HCT116 (cell line): ENCODE results near the gene CASP8AP2. TPM values are rescaled to one million over a fixed set of nuclear protein-coding genes. Genes with fewer than 3 reads are reported as not detected.

Source experiments
- ATAC-seq: fragments of 200-7000 bp; cut with Tn5 transposase; 2 replicates; pipeline ENCODE4 v1.9.1; 2020; ENCODE audit warnings: mild to moderate bottlenecking, moderate library complexity
- BruUV-seq: library from RNA; stranded (reverse); fragments of 400-500 nt; replicated peaks from 2 replicates; lab custom pipeline; 2021; lab: Mats Ljungman, UMichigan
- CTCF ChIA-PET: fragments of 300-600 bp; sonication (Branson Sonifier 250); formaldehyde crosslinking; loops from one replicate; lab custom pipeline; 2021; ENCODE audit warnings: antibody characterized with exemption; lab: Charles Lee
- POLR2A ChIA-PET: fragments of 300-600, 350-600 bp; sonication (Branson Sonifier 250); formaldehyde crosslinking; loops from one replicate; lab custom pipeline; 2021; ENCODE audit warnings: antibody characterized with exemption; lab: Charles Lee
- RAD21 ChIA-PET, 2 experiments: fragments of 300-600 bp; sonication (Branson Sonifier 250); formaldehyde crosslinking; loops; one replicate each; lab custom pipeline; 2023; ENCODE audit warnings: low total read pairs in 2 of 2; ENCODE audit not compliant: uncharacterized antibody in 2 of 2, unreplicated experiment in 2 of 2, low non-redundant PET in 1 of 2; lab: Charles Lee
- DNase-seq: peaks from one replicate; pipeline ENCODE4 v3.0.0-alpha.2; 2010; ENCODE audit warnings: low read depth, low spot score
- H2AFZ ChIP-seq: fragments of 200-600 bp; shearing (Covaris generic), sonication (generic); 2 replicates; pipeline ENCODE4 v1.6.1; 2017; ENCODE audit warnings: low read depth, mixed run types, mixed read lengths, antibody characterized with exemption, low read length; ENCODE audit not compliant: poor library complexity, severe bottlenecking
- H3K27ac ChIP-seq: 2 replicates; pipeline ENCODE4 v1.5.1; 2012; ENCODE audit warnings: low read depth, low read length
- H3K27me3 ChIP-seq: fragments of 200-600 bp; sonication (generic); 2 replicates; pipeline ENCODE4 v1.6.1; 2016; ENCODE audit warnings: mixed run types, low read length, mixed read lengths; ENCODE audit not compliant: insufficient read depth
- H3K36me3 ChIP-seq, 2 experiments: fragments of 200-500 bp in 1 of 2; fragments of 200-600 bp in 1 of 2; sonication (Bioruptor generic) in 1 of 2; sonication (generic) in 1 of 2; 2 replicates each; pipeline versions ENCODE4 v1.5.1 to v1.6.1; 2014 to 2016; ENCODE audit warnings: low read length in 2 of 2, inconsistent platforms in 1 of 2, mixed read lengths in 1 of 2, mixed run types in 1 of 2; ENCODE audit not compliant: insufficient read depth in 2 of 2, control insufficient read depth in 1 of 2
- H3K4me1 ChIP-seq, 2 experiments: fragments of 200-600 bp in 1 of 2; sonication (generic) in 1 of 2; 2 replicates each; pipeline versions ENCODE4 v1.5.1 to v1.6.1; 2012 to 2017; ENCODE audit warnings: low read length in 2 of 2, inconsistent platforms in 1 of 2, mild to moderate bottlenecking in 1 of 2, mixed read lengths in 1 of 2, mixed run types in 1 of 2, moderate library complexity in 1 of 2; ENCODE audit not compliant: insufficient read depth in 2 of 2, control insufficient read depth in 1 of 2
- H3K4me2 ChIP-seq: fragments of 200-600 bp; sonication (generic); 2 replicates; pipeline ENCODE4 v1.6.1; 2017; ENCODE audit warnings: mixed run types, low read length, mixed read lengths
- H3K4me3 ChIP-seq, 2 experiments: fragments of 200-600 bp in 1 of 2; sonication (generic) in 1 of 2; replicated peaks in 1 of 2; 2 replicates each; pipeline ENCODE4 v1.5.1; 2011 to 2016; ENCODE audit warnings: low read length in 2 of 2, control low read depth in 1 of 2, low read depth in 1 of 2, mild to moderate bottlenecking in 1 of 2, mixed read lengths in 1 of 2, mixed run types in 1 of 2
- H3K79me2 ChIP-seq: fragments of 200-600 bp; sonication (generic); 2 replicates; pipeline ENCODE4 v1.6.1; 2017; ENCODE audit warnings: mild to moderate bottlenecking, mixed run types, low read length, moderate library complexity, mixed read lengths; ENCODE audit not compliant: insufficient read depth
- H3K9ac ChIP-seq: fragments of 200-600 bp; sonication (generic); 2 replicates; pipeline ENCODE4 v1.6.1; 2016; ENCODE audit warnings: low read length, mixed read lengths
- H3K9me2 ChIP-seq: fragments of 200-600 bp; sonication (generic), shearing (Covaris generic); 2 replicates; pipeline ENCODE4 v1.6.1; 2017; ENCODE audit warnings: mixed run types, mild to moderate bottlenecking, moderate library complexity; ENCODE audit not compliant: insufficient read depth
- H3K9me3 ChIP-seq, 2 experiments: fragments of 200-500 bp in 1 of 2; fragments of 200-600 bp in 1 of 2; sonication (Bioruptor generic) in 1 of 2; sonication (generic) in 1 of 2; 2 replicates each; pipeline ENCODE4 v1.6.1; 2014 to 2017; ENCODE audit warnings: low read length in 2 of 2, mixed read lengths in 2 of 2, inconsistent platforms in 1 of 2, low read depth in 1 of 2, mild to moderate bottlenecking in 1 of 2, mixed run types in 1 of 2, moderate library complexity in 1 of 2; ENCODE audit not compliant: control insufficient read depth in 1 of 2, insufficient read depth in 1 of 2
- H4K20me1 ChIP-seq: fragments of 200-600 bp; sonication (generic), shearing (Covaris generic); 2 replicates; pipeline ENCODE4 v1.6.1; 2017; ENCODE audit warnings: mixed run types, mild to moderate bottlenecking, moderate library complexity; ENCODE audit not compliant: insufficient read depth
- EGR1 ChIP-seq: IDR thresholded peaks from 2 replicates; pipeline ENCODE4 v1.6.1; 2012; ENCODE audit warnings: low read depth
- ELF1 ChIP-seq: IDR thresholded peaks from 2 replicates; pipeline ENCODE4 v1.6.1; 2012; ENCODE audit warnings: low read depth, borderline replicate concordance
- EZH2 ChIP-seq: fragments of 200-600 bp; sonication (generic); IDR thresholded peaks from 2 replicates; pipeline ENCODE4 v1.6.1; 2017; ENCODE audit warnings: antibody characterized with exemption, mixed run types
- EZH2phosphoT487 ChIP-seq: fragments of 200-600 bp; IDR thresholded peaks from 2 replicates; pipeline ENCODE4 v1.6.1; 2018; ENCODE audit warnings: antibody characterized with exemption, borderline replicate concordance
- FOSL1 ChIP-seq: IDR thresholded peaks from 2 replicates; pipeline ENCODE4 v1.6.1; 2012; ENCODE audit warnings: low read depth
- POLR2A ChIP-seq: IDR thresholded peaks from 2 replicates; pipeline ENCODE4 v1.7.0; 2011; ENCODE audit warnings: borderline replicate concordance; ENCODE audit not compliant: insufficient read depth, insufficient read length; ENCODE audit errors: extremely low read depth
- POLR2AphosphoS5 ChIP-seq: IDR thresholded peaks from 2 replicates; pipeline ENCODE4 v1.6.1; 2011; ENCODE audit warnings: mild to moderate bottlenecking, low read depth, low read length, moderate library complexity
- RAD21 ChIP-seq: IDR thresholded peaks from 2 replicates; pipeline ENCODE4 v1.6.1; 2012; ENCODE audit warnings: low read depth, mild to moderate bottlenecking
- SRF ChIP-seq: IDR thresholded peaks from 2 replicates; pipeline ENCODE4 v1.6.1; 2012; ENCODE audit warnings: low read depth
- YY1 ChIP-seq: IDR thresholded peaks from 2 replicates; pipeline ENCODE4 v1.6.1; 2011; ENCODE audit warnings: low read length, low read depth, moderate library complexity, mild to moderate bottlenecking; ENCODE audit not compliant: insufficient replicate concordance; ENCODE audit errors: extremely low read depth
- intact Hi-C: fragments of 100-400 bp; cut with micrococcal nuclease; formaldehyde crosslinking; loops from 2 replicates; pipeline ENCODE4 v1.10.0; 2022
- total RNA-seq: library from RNA; stranded (reverse); gene quantifications from one replicate; pipeline ENCODE4 v1.2.1, GENCODE V29; 2021; ENCODE audit not compliant: unreplicated experiment
- TF ChIP-seq, protein P1 (sequence below): IDR thresholded peaks from 2 replicates; pipeline ENCODE4 v1.6.1; 2012; ENCODE audit warnings: low read depth

Gene CASP8AP2
- total RNA-seq, 1 experiment from 2014 or later, result 18.6 TPM

DNA sequence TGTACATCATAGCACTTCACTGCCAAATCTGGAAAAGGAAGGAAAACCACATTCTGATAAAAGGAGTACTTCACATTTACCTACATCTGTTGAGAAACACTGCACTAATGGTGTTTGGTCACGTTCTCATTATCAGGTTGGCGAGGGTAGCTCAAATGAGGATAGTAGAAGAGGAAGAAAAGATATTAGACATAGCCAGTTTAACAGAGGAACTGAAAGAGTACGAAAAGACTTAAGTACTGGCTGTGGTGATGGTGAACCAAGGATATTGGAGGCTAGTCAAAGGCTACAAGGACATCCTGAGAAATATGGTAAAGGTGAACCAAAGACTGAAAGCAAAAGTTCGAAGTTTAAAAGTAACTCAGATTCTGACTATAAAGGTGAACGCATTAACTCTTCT is 32.6 kb downstream of the CASP8AP2 start:
- Histone ChIP-seq H3K36me3 (peaks cover 35 to 48% of the 10 kb centered on the region in 2 experiments; a peak in 3 of 4 replicates), H4K20me1 (no peaks in the 10 kb centered on the region; the same call in 1 of the 2 replicates), H3K79me2 (no peaks in the 10 kb centered on the region), H3K4me1 (no peaks in the 10 kb centered on the region), H3K4me2 (no peak overlapping the region), H2AFZ (no peak overlapping the region), H3K4me3 (no peak overlapping the region), H3K27ac (no peak overlapping the region), H3K9ac (no peak overlapping the region), H3K9me3 (no peaks in the 10 kb centered on the region; a peak in 1 of 4 replicates), H3K9me2 (no peaks in the 10 kb centered on the region), H3K27me3 (no peaks in the 10 kb centered on the region)
- TF ChIP-seq SRF, result no peak
- TF ChIP-seq RAD21, result no peak
- BruUV-seq, result no TSS peak
- no peak for DNase-seq
- intact Hi-C loops, result no loop called here
- ChIA-PET CTCF (no interaction called here), POLR2A (no interaction called here), RAD21 (no interaction called here)
- no peak for ATAC-seq

DNA sequence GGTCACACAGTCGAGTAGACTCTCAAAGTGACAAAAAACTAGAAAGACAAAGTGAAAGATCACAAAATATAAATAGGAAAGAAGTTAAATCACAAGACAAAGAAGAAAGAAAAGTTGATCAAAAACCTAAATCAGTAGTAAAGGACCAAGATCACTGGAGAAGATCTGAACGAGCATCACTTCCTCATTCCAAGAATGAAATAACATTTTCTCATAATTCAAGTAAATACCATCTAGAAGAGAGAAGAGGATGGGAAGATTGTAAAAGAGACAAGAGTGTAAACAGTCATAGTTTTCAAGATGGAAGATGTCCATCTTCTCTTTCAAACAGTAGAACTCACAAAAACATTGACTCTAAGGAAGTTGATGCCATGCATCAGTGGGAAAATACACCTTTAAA is 33.0 kb downstream of the CASP8AP2 start:
- ChIA-PET RAD21 (no interaction called here), CTCF (no interaction called here), POLR2A (no interaction called here)
- no peak overlapping the region for H3K27ac ChIP-seq
- BruUV-seq, result no TSS peak
- no peaks in the 10 kb centered on the region for H3K9me2 ChIP-seq
- ATAC-seq, result no peak
- no peak overlapping the region for H3K9ac ChIP-seq
- no peaks in the 10 kb centered on the region; the same call in 1 of the 2 replicates for H4K20me1 ChIP-seq
- DNase-seq, result no peak
- H3K9me3 ChIP-seq, result no peaks in the 10 kb centered on the region; a peak in 1 of 4 replicates
- H3K27me3 ChIP-seq, result no peaks in the 10 kb centered on the region
- H3K79me2 ChIP-seq, result no peaks in the 10 kb centered on the region
- no peak overlapping the region for H3K4me3 ChIP-seq
- peaks cover 34 to 52% of the 10 kb centered on the region in 2 experiments; a peak in 3 of 4 replicates for H3K36me3 ChIP-seq
- no peak overlapping the region for H2AFZ ChIP-seq
- no peak overlapping the region for H3K4me2 ChIP-seq
- TF ChIP-seq ELF1 (no peak), EZH2 (no peak), EZH2phosphoT487 (no peak), FOSL1 (no peak), EGR1 (no peak), POLR2A (no peak), POLR2AphosphoS5 (no peak), YY1 (no peak)
- TF ChIP-seq, protein P1, sequence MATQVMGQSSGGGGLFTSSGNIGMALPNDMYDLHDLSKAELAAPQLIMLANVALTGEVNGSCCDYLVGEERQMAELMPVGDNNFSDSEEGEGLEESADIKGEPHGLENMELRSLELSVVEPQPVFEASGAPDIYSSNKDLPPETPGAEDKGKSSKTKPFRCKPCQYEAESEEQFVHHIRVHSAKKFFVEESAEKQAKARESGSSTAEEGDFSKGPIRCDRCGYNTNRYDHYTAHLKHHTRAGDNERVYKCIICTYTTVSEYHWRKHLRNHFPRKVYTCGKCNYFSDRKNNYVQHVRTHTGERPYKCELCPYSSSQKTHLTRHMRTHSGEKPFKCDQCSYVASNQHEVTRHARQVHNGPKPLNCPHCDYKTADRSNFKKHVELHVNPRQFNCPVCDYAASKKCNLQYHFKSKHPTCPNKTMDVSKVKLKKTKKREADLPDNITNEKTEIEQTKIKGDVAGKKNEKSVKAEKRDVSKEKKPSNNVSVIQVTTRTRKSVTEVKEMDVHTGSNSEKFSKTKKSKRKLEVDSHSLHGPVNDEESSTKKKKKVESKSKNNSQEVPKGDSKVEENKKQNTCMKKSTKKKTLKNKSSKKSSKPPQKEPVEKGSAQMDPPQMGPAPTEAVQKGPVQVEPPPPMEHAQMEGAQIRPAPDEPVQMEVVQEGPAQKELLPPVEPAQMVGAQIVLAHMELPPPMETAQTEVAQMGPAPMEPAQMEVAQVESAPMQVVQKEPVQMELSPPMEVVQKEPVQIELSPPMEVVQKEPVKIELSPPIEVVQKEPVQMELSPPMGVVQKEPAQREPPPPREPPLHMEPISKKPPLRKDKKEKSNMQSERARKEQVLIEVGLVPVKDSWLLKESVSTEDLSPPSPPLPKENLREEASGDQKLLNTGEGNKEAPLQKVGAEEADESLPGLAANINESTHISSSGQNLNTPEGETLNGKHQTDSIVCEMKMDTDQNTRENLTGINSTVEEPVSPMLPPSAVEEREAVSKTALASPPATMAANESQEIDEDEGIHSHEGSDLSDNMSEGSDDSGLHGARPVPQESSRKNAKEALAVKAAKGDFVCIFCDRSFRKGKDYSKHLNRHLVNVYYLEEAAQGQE, result no peak
- no peaks in the 10 kb centered on the region for H3K4me1 ChIP-seq
- intact Hi-C loops, result no loop called here
